Embryonic facial prominence (tissue), 1 donor: ENCODE results near the gene MERTK.
"Not testable (repeated sequence)": the region's sequence is repeated elsewhere in the genome, so short reads cannot be mapped to it uniquely, and the experiment has no call there.

Experiments used
- DNase-seq: peaks from one replicate; pipeline ENCODE4 v3.0.0-alpha.2; 2016; ENCODE audit errors: extremely low spot score

MERTK gene

DNA sequence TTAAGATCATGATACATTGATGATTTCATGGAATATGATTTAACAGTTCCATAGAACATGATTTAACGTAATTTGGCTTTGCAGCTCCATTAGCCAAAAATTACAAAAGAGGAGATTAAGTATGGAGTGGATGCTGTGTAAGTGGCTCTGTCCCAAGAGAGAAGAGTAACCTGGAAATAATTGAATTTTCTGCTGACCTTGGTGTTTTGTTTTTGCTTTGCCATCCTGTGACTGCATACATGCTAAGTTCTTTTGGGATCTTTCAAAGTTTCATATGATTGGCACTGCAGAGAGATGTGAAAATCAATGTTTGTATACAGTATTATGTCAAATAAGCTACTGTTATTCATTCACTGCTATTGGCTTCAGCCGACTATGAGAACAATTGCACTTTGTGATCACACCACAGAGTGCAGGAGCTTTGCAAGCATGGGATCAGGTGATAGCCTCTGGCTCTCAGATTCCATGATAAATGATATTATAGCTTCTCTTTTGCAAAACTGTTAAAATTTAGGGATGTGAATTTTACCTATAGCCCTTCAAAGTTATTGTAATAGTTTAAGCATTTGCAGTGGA, 110.6 kb downstream of the MERTK start:
- no peak for DNase-seq

DNA sequence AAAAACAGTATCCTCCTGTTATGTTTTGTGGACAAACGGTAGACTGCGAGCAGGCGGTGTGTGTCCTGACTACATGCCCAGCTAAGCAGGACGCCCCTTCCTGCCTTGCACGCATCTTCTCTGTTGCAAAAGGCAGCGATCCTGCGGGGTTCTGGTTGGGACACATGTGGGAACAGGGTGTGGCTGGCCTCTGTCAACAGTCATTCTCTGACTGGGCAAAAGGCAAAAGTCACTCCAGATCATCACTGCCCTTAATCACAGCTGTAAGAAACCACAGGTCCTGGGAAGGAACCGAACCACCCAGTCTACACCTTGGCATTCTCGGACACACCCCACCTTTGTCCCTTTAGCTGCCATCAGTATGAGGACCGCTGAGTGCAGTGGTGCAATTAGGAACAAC, 112.3 kb downstream of the MERTK start:
- DNase-seq: no peak

- no peak for DNase-seq
These were observed 114.1 kb downstream of the MERTK start for GRCh38 chr2:112012556-112012955.

DNA sequence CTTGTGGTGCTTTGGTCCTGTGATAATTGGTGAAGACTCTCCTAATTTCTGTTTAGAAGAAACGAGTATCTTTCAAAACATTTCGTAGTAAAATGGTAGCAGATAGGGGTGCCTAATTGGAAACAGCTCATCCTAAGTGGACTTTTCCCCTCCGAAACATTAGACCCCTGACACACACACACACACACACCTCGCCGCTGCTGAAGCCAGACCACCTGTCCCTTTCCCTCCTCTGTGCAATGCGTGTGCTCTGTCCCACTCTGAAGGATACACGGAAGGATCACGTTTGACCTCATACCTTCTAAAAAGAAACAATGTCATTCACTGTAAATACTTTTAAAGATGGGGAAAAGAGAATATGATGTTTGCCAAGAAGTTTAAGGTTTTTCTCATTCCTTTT, 120.4 kb downstream of the MERTK start:
- DNase-seq: no peak

GRCh38 chr2:112019569-112019982, 121.2 kb downstream of the MERTK start:
- DNase-seq: no peak

DNA sequence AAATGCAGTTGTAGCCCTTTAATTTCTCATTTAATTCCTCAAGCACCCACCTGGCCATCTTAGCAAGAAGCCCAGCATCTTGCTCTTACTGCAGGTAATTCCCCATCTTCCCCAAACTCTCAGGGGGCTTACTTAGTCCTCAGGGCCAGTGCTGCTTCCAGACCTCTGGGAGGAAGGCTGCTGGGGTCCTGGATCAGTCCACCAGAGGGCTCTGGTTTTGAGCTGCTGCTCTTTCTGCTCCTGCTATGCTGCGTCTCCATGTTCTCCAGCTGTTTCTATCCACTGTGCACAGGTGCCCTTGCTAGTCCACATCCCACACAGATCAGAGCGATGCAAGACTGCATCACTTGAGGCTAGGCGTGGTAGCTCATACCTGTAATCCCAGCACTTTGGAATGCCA, 122.2 kb downstream of the MERTK start:
- DNase-seq: no peak

DNA sequence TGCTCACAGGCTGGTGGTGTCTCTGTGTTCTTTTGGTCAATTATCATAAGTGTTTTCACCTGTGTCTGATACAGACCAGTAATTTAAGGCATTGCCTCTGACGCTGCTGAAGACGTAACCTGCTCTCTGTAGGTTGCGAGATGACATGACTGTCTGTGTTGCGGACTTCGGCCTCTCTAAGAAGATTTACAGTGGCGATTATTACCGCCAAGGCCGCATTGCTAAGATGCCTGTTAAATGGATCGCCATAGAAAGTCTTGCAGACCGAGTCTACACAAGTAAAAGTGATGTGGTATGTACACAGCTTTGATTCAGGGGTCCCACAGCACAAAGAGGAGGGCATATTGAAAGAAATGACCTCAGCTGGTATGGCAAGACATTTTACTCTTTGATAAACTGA, 122.9 kb downstream of the MERTK start:
- no peak for DNase-seq

- no peak for DNase-seq
These were observed 123.4 kb downstream of the MERTK start for GRCh38 chr2:112021781-112022231.

DNA sequence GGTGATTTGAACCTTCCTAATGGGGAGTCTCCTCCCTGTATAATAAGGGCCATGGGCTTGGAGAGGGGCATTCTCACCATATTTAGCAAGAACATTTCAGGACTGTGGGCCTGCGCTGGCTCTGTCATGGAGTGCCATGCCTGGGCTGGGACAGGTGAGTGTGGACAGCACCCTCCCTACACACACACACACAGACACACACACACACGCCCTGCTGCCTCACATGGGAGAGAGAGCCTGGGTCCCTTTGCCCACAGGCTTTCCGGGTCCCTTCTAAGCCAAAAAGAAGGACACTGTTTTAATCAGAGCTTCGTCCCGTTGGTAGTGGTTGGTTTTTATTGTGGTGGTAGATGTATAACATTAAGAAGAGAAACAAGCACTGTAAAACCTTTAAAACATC, 125.3 kb downstream of the MERTK start:
- no peak for DNase-seq

GRCh38 chr2:112024231-112024630, 125.8 kb downstream of the MERTK start:
- no peak for DNase-seq

GRCh38 chr2:112024896-112025491, 126.6 kb downstream of the MERTK start:
- no peak for DNase-seq

- DNase-seq: no peak
These were observed 128.1 kb downstream of the MERTK start for GRCh38 chr2:112026509-112026908.

GRCh38 chr2:112027767-112028166, 129.4 kb downstream of the MERTK start:
- no peak for DNase-seq

- DNase-seq: no peak
These were observed 130.8 kb downstream of the MERTK start for GRCh38 chr2:112029164-112029563.

GRCh38 chr2:112031473-112032223, 133.2 kb downstream of the MERTK start:
- no peak for DNase-seq

DNA sequence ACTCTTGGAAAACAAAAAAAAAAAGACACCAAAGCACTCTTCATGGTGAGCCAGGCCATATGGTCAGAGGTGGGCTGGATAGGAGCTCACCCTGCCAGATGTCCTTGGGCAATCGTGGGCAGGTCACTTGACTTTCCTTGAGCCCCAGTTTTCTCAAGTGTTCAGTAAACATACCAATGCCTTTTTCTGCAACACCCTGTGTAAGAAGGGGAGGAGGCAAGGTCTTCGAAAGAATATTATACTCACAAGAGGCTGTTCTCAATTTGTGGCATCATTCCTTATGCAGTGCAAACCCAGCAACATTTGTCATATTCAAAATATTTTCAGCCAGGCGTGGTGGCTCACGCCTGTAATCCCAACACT, 133.8 kb downstream of the MERTK start:
- no peak for DNase-seq

GRCh38 chr2:112032689-112033465, 134.5 kb downstream of the MERTK start:
- no peak for DNase-seq

DNA sequence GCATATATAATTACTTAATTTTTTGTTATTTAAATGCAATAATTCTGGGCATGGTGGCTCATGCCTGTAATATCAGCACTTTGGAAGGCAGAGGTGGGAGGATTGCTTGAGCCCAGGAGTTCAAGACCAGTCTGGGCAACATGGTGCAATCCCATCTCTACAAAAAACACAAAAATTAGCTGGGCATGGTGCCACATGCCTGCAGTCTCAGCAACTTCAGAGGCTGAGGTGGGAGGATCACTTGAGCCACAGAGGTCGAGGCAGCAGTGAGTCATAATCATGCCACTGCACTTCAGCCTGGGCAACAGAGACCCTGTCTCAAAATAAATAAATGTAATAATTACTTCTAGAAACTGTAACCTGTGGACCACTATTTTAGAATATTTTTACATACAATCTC, 135.2 kb downstream of the MERTK start:
- no peak for DNase-seq

- DNase-seq: no peak
These were observed 136.5 kb downstream of the MERTK start for GRCh38 chr2:112034924-112035323.

DNA sequence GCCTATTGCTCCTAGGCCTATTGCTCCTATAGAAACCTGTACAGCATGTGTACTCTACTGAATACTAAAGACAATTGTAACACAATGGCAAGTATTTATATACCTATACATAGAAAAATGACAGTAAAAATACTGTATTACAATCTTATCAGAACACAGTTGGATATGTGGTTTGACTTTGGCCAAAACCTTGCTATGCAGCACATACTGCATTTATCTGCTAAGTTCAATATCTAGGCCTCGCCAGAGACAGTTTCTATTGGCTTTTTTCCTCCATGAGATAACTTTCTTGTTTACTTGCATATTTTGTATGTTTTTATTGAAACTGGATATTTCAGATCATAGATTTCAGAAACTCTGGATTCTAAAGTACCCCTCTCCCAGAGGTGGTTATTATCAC, 137.4 kb downstream of the MERTK start:
- no peak for DNase-seq

DNA sequence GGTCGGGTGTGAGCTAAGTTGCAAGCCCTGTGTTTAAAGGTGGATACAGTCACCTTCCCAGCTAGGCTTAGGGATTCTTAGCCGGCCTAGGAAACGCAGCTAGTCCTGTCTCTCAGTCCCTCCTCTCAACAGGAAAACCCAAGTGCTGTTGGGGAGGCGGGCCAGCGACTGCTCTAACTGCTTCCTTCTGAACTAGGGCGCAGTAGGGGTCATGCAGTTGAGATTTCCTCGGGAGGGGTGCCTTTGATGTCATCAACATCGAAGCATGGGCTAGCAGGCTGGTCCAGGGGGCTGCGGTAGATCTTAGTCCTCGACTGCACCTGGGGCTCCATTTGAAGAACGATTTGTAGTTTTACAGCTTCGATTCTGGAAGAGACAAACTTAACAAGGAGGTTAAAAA, 141.1 kb downstream of the MERTK start:
- DNase-seq: not testable (repeated sequence)

GRCh38 chr2:112040066-112040465, 141.7 kb downstream of the MERTK start:
- DNase-seq: not testable (repeated sequence)
